GM12801 (cell line): ENCODE data around the gene SLC25A13.

Experiments
- TF ChIP-seq, protein P1 (sequence below): IDR thresholded peaks from one replicate; pipeline ENCODE4 v1.5.1; 2011; ENCODE audit warnings: control low read depth; ENCODE audit not compliant: insufficient read length; ENCODE audit errors: extremely low read depth

Gene SLC25A13

DNA sequence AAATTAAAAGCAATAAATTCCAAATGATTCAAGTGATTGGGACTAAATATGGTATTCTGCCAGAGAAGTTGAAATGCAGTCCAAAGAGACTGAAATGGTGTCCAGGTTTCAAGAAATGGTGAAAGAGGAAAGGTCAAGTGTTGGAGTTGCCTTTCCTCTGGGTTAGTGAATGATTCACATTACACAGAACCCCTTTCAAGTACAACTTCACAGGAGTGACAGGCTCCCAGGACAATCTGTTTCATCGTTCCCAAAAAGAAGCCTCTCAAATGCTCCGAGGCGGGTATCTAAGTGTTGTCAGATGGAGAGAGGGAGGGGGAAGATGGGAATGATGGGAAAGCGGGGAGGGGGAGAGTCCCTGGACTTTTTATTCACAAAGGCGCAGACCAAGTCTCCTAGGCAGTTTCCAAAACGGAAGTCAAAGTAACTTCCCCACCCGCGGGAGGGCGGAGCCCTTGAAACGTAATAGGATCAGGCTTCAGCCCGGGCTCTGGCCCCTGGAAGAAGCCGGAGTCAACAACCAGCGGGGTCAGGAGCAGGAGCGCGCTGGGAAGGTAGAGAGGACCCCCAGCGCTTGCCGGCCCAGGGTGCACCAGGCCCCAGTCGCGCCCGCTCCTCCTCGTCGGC, 754 bp downstream of the SLC25A13 start:
- TF ChIP-seq, protein P1, sequence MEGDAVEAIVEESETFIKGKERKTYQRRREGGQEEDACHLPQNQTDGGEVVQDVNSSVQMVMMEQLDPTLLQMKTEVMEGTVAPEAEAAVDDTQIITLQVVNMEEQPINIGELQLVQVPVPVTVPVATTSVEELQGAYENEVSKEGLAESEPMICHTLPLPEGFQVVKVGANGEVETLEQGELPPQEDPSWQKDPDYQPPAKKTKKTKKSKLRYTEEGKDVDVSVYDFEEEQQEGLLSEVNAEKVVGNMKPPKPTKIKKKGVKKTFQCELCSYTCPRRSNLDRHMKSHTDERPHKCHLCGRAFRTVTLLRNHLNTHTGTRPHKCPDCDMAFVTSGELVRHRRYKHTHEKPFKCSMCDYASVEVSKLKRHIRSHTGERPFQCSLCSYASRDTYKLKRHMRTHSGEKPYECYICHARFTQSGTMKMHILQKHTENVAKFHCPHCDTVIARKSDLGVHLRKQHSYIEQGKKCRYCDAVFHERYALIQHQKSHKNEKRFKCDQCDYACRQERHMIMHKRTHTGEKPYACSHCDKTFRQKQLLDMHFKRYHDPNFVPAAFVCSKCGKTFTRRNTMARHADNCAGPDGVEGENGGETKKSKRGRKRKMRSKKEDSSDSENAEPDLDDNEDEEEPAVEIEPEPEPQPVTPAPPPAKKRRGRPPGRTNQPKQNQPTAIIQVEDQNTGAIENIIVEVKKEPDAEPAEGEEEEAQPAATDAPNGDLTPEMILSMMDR: no peak

DNA sequence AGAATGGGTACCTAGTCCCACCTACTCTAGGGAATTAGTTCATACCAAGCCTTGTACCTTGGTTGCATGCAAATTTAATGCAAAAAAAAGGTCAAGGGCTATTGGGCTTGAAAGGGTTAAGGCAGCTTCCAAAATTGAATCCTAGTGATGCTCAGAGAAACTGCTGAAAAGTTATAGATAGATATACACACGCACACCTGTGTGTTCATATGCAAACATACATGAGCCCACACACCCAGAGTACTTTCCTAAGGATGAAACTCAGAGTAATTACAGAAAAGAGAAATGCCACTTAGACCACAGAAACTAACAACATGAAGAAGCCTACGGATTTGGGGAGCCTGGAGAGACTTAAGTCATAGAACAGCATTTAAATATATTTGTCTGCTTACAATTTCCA, 1.5 kb downstream of the SLC25A13 start:
- TF ChIP-seq, protein P1: no peak

DNA sequence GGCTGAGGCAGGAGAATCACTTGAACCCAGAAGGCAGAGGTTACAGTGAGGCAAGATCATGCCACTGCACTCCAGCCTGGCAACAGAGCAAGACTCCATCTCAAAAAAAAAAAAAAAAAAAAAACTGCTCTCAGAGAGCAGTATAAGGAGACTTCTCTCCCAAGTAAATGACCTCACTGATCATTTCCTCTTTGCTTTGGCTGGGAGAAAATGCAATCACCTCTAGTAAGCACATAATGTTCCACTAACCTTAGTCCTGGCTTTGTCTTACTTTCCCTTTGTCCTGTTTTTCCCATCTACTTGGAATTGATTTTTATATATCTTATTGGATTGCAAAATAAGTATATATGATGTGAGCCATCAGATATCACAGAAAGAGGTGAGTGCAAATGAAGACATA, 2.5 kb downstream of the SLC25A13 start:
- TF ChIP-seq, protein P1: no peak

DNA sequence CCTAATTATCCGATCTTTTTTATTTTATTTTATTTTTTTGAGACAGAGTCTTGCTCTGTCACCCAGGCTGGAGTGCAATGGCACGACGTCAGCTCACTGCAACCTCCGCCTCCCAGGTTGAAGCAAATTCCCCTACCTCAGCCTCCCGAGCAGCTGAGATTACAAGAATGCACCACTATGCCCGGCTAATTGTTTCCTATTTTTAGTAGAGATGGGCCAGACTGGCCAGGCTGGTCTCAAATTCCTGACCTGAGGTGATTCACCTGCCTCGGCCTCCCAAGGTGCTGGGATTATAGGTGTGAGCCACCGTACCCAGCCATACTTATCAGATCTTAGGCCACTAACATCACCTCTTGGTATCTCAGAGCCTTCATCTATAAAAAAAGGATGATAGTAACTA, 4.9 kb downstream of the SLC25A13 start:
- TF ChIP-seq, protein P1: no peak

DNA sequence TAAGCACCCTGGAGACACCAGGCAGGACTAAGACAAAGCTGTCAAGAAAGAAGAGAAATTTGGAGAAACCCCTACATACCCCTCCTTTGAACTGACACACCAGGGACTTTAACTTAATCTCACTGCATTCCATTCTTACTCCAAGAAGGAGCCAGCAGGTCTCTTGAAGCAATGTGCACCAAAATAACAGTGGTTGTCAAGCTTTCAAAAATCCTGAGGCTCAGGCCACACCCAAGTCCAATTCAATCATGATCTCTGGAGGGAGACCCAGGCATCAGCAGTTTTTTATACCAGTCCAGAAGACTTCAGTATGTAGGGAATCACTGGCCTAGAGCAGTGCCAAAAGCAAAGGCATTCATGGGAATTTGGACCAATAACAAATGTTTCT, 6.8 kb downstream of the SLC25A13 start:
- TF ChIP-seq, protein P1: no peak

DNA sequence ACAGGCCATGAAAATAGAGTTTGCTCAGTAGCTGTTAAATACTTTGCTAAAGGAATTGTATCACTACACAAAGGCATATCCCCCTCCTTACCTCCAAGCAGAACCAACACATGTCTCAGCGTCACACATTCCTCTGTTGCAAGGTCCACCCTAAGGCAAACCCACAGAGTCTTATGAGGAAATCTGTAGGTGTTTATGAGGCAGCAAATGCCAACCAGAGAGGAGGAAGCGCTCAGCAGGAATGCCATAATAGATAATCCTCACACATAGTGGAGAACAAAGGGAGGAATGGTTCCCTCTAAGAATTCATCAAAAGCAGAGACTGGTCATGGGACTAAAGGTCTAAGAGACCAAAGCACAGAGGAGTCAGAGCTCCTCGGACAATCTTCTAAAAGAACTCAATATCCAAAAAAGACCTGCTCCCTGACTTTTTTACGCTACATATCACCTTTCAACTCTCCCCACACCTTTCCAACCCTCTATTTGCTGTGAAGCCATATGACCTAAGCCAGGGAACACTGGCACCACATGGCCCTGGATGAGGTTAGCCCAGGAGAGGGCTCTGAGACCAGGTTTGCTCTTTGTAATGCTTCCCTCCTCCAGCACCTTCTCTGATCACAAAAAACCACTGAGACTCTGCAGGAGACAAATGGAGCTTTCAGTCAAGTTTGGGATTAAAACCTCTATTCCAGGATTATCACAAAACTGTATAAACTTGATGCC, 7.3 kb downstream of the SLC25A13 start:
- TF ChIP-seq, protein P1: no peak

DNA sequence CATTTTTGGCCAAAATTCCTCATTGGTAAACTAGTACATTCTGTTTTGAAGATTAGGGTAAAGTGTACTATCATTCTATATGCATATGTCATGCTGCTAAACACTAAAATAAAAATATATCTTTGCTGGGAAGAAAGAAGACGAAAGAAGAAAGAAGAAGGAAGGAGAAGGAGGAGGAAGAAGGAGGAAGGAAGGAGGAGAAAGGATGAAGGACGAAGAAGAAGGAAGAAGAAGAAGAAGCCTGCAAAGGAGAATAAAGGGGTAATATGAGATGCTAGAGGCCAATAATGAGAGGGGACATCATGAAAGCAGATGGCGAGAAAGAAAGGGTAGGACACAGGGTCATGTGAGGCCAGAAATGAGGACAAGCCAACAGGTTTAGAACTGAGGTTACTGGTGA, 8.0 kb downstream of the SLC25A13 start:
- TF ChIP-seq, protein P1: no peak
